HG03354 (cell line): ENCODE measurements around the gene NTSR2.

Experiments
- ATAC-seq: cut with Tn5 transposase; IDR thresholded peaks from one replicate; pipeline ENCODE4 v1.9.1; 2021; ENCODE audit warnings: mild to moderate bottlenecking; ENCODE audit not compliant: unreplicated experiment, poor library complexity, severe bottlenecking

NTSR2 gene

GRCh38 chr2:11680901-11681721 lies 11.1 kb upstream of the NTSR2 start:
- no peak for ATAC-seq

GRCh38 chr2:11680182-11680900 lies 10.3 kb upstream of the NTSR2 start:
- no peak for ATAC-seq

- ATAC-seq: no peak
Observed at GRCh38 chr2:11679486-11680181, 9.6 kb upstream of the NTSR2 start.

GRCh38 chr2:11679016-11679415 lies 9.0 kb upstream of the NTSR2 start:
- no peak for ATAC-seq

GRCh38 chr2:11678306-11678960 lies 8.4 kb upstream of the NTSR2 start:
- ATAC-seq: no peak

GRCh38 chr2:11677136-11678055 lies 7.4 kb upstream of the NTSR2 start:
- ATAC-seq: no peak

- ATAC-seq: no peak
Observed at GRCh38 chr2:11676640-11677039, 6.6 kb upstream of the NTSR2 start.

- ATAC-seq: no peak
Observed at GRCh38 chr2:11675423-11676112, 5.6 kb upstream of the NTSR2 start.

GRCh38 chr2:11674983-11675382 lies 5.0 kb upstream of the NTSR2 start:
- no peak for ATAC-seq

- no peak for ATAC-seq
Observed at GRCh38 chr2:11672407-11672806, 2.4 kb upstream of the NTSR2 start.

GRCh38 chr2:11667866-11668637 lies 1.9 kb downstream of the NTSR2 start:
- no peak for ATAC-seq

- ATAC-seq: no peak
Observed at GRCh38 chr2:11667194-11667593, 2.8 kb downstream of the NTSR2 start.

GRCh38 chr2:11665510-11666362 lies 4.3 kb downstream of the NTSR2 start:
- no peak for ATAC-seq

GRCh38 chr2:11665028-11665427 lies 5.0 kb downstream of the NTSR2 start:
- no peak for ATAC-seq

- ATAC-seq: no peak
Observed at GRCh38 chr2:11663427-11663826, 6.6 kb downstream of the NTSR2 start.

GRCh38 chr2:11662882-11663281 lies 7.1 kb downstream of the NTSR2 start:
- ATAC-seq: no peak

- no peak for ATAC-seq
Observed at GRCh38 chr2:11661891-11662435, 8.0 kb downstream of the NTSR2 start.
